Measurements from ENCODE around the gene CD247. TPM values are rescaled to one million over a fixed set of nuclear protein-coding genes. Genes with fewer than 3 reads are reported as not detected.
A peak's percentile ranks its signal among the peaks of the same experiment; 100 is the strongest.

The CD247 gene
- total and polyA plus RNA-seq, 4 donors: 0.44 to 1.3 (median 1.0) TPM

DNA sequence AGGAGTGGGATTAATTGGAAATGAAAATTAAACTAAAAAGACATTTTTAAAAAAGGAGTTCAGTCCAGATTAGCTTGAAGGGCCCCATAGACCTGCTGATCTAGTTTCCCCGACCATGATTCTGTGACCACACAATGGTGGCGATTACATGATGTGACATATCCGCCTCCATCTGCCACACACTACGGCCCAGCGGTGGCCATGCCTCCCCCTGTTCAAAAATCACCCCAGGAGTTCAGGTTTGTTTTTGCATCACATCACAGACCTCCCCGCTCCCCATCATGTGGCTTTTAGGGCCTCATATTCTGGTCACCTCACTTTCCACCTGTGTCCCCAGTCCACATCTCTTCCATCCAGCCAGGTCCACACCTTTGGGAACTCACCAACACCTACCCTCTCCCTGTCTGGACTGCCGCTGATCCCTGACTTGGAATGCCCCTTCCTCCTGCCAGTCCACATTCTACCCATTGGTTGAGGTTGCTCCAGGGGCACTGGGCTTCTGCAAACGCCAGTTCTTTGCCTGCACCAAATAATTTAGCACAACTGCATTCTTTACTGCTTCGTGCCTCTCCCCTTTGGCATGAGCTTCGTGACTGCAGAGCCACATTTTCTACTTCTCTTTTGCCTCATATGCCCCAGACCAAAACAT is 38.9 kb downstream of the CD247 start:
- Histone ChIP-seq H3K27me3 (ENCODE audit: control insufficient read depth, insufficient read depth, low read length) (no peaks in the 10 kb centered on the region), H3K9me3 (ENCODE audit: control insufficient read depth, insufficient read depth, low read length) (no peaks in the 10 kb centered on the region), H3K4me3 (ENCODE audit: low read depth, low read length) (no peak overlapping the region), H3K27ac (ENCODE audit: low read depth, low read length) (no peak overlapping the region), H3K36me3 (ENCODE audit: control insufficient read depth, insufficient read depth, low read length) (no peaks in the 10 kb centered on the region), H3K4me1 (ENCODE audit: control insufficient read depth, insufficient read depth, low read length) (no peaks in the 10 kb centered on the region)
- DNase-seq (ENCODE audit: low read depth in 4 of 6, low spot score in 6 of 6): no peak
- WGBS (ENCODE audit: insufficient coverage): 91% methylated on average over 10 of the region's 10 CpGs

DNA sequence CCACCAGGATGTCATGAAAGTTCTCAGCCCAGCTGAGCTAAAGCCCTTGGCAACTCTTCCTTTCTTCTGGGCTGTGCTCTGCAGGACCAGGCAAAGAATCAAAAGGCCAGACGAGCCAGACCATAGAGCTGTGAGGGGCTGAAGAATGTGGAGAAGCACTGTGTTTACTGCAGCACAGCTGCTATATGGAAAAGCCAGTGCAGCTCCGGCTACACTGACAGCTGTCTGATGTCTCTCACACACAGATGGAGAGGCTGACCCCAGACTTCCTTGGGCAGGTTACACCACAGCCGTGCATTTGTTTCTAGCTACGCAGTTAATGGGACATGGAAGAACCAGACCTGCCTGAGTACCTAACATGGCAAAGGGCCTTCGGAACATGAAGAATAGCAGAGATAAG is 40.3 kb downstream of the CD247 start:
- Histone ChIP-seq H3K27me3 (ENCODE audit: control insufficient read depth, insufficient read depth, low read length) (no peaks in the 10 kb centered on the region), H3K9me3 (ENCODE audit: control insufficient read depth, insufficient read depth, low read length) (no peaks in the 10 kb centered on the region), H3K4me3 (ENCODE audit: low read depth, low read length) (no peak overlapping the region), H3K27ac (ENCODE audit: low read depth, low read length) (no peak overlapping the region), H3K4me1 (ENCODE audit: control insufficient read depth, insufficient read depth, low read length) (no peaks in the 10 kb centered on the region), H3K36me3 (ENCODE audit: control insufficient read depth, insufficient read depth, low read length) (no peaks in the 10 kb centered on the region)
- no peak for DNase-seq (ENCODE audit: low read depth in 4 of 6, low spot score in 6 of 6)
- 69% methylated on average over 4 of the region's 5 CpGs for WGBS (ENCODE audit: insufficient coverage)

GRCh38 chr1:167476061-167476460 is 42.3 kb downstream of the CD247 start:
- Histone ChIP-seq H3K36me3 (ENCODE audit: control insufficient read depth, insufficient read depth, low read length) (no peaks in the 10 kb centered on the region), H3K4me3 (ENCODE audit: low read depth, low read length) (no peak overlapping the region), H3K4me1 (ENCODE audit: control insufficient read depth, insufficient read depth, low read length) (no peaks in the 10 kb centered on the region), H3K27me3 (ENCODE audit: control insufficient read depth, insufficient read depth, low read length) (no peaks in the 10 kb centered on the region), H3K9me3 (ENCODE audit: control insufficient read depth, insufficient read depth, low read length) (no peaks in the 10 kb centered on the region), H3K27ac (ENCODE audit: low read depth, low read length) (no peak overlapping the region)
- WGBS (ENCODE audit: insufficient coverage): 100% methylated on average over 1 of the region's 2 CpGs
- no peak for DNase-seq (ENCODE audit: low read depth in 4 of 6, low spot score in 6 of 6)

GRCh38 chr1:167474191-167474641 is 44.1 kb downstream of the CD247 start:
- Histone ChIP-seq H3K4me3 (ENCODE audit: low read depth, low read length) (no peak overlapping the region), H3K27me3 (ENCODE audit: control insufficient read depth, insufficient read depth, low read length) (no peaks in the 10 kb centered on the region), H3K4me1 (ENCODE audit: control insufficient read depth, insufficient read depth, low read length) (no peaks in the 10 kb centered on the region), H3K9me3 (ENCODE audit: control insufficient read depth, insufficient read depth, low read length) (no peaks in the 10 kb centered on the region), H3K27ac (ENCODE audit: low read depth, low read length) (no peak overlapping the region), H3K36me3 (ENCODE audit: control insufficient read depth, insufficient read depth, low read length) (no peaks in the 10 kb centered on the region)
- WGBS (ENCODE audit: insufficient coverage): 61% methylated on average over 3 of the region's 5 CpGs
- no peak for DNase-seq (ENCODE audit: low read depth in 4 of 6, low spot score in 6 of 6)

DNA sequence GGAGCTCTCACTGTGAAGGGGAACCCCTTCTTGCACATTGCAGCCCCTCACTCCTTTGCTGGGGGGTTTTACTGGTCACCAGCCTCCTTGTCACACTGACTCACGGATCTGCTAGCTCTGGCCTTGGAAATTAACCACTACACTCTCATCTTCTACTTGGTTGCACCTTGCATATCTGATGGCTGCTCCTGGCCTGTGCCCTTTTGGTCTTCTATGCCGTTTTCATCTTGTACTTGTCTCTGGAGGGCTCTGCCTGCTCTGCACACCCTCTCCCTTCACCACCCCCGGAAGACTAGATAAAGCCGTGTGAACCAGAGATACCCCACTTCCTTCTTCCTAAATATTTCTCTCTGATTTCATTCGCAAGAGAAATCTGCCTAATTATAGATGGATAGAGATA is 44.6 kb downstream of the CD247 start:
- no peak overlapping the region for H3K4me3 ChIP-seq (ENCODE audit: low read depth, low read length)
- no peaks in the 10 kb centered on the region for H3K27me3 ChIP-seq (ENCODE audit: control insufficient read depth, insufficient read depth, low read length)
- 81% methylated on average over 2 of the region's 5 CpGs for WGBS (ENCODE audit: insufficient coverage)
- no peaks in the 10 kb centered on the region for H3K4me1 ChIP-seq (ENCODE audit: control insufficient read depth, insufficient read depth, low read length)
- no peak for DNase-seq (ENCODE audit: low read depth in 4 of 6, low spot score in 6 of 6)
- no peaks in the 10 kb centered on the region for H3K36me3 ChIP-seq (ENCODE audit: control insufficient read depth, insufficient read depth, low read length)
- no peaks in the 10 kb centered on the region for H3K9me3 ChIP-seq (ENCODE audit: control insufficient read depth, insufficient read depth, low read length)
- no peak overlapping the region for H3K27ac ChIP-seq (ENCODE audit: low read depth, low read length)

- Histone ChIP-seq H3K4me1 (ENCODE audit: control insufficient read depth, insufficient read depth, low read length) (no peaks in the 10 kb centered on the region), H3K4me3 (ENCODE audit: low read depth, low read length) (no peak overlapping the region), H3K36me3 (ENCODE audit: control insufficient read depth, insufficient read depth, low read length) (no peaks in the 10 kb centered on the region), H3K9me3 (ENCODE audit: control insufficient read depth, insufficient read depth, low read length) (no peaks in the 10 kb centered on the region), H3K27ac (ENCODE audit: low read depth, low read length) (no peak overlapping the region), H3K27me3 (ENCODE audit: control insufficient read depth, insufficient read depth, low read length) (no peaks in the 10 kb centered on the region)
- no peak for DNase-seq (ENCODE audit: low read depth in 4 of 6, low spot score in 6 of 6)
- 91% methylated on average over 9 of the region's 10 CpGs for WGBS (ENCODE audit: insufficient coverage)
These were observed 45.4 kb downstream of the CD247 start for GRCh38 chr1:167472752-167473521.

DNA sequence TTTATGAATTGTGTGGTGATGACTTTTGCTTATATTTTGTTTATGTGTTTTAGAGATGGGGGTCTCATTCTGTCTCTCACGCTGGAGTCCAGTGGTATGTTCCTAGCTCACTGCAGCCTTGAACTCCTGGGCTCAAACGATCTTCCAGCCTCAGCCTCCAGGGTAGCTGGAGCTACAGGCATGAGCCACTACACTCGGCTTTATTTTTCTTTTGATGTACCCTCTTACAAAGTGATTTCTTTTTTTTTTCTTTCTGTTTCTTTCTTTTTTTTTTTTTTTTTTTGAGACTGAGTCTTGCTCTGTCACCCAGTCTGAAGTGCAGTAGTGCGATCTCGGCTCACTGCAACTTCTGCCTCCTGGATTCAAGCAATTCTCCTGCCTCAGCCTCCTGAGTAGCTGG is 46.8 kb downstream of the CD247 start:
- no peaks in the 10 kb centered on the region for H3K27me3 ChIP-seq (ENCODE audit: control insufficient read depth, insufficient read depth, low read length)
- no peaks in the 10 kb centered on the region for H3K36me3 ChIP-seq (ENCODE audit: control insufficient read depth, insufficient read depth, low read length)
- H3K4me3 ChIP-seq (ENCODE audit: low read depth, low read length): no peak overlapping the region
- no peaks in the 10 kb centered on the region for H3K4me1 ChIP-seq (ENCODE audit: control insufficient read depth, insufficient read depth, low read length)
- H3K9me3 ChIP-seq (ENCODE audit: control insufficient read depth, insufficient read depth, low read length): no peaks in the 10 kb centered on the region
- no peak overlapping the region for H3K27ac ChIP-seq (ENCODE audit: low read depth, low read length)
- DNase-seq (ENCODE audit: low read depth in 4 of 6, low spot score in 6 of 6): no peak
- whole genome bisulfite sequencing (ENCODE audit: insufficient coverage): 58% methylated on average over 2 of the region's 5 CpGs

GRCh38 chr1:167469280-167469965 is 48.9 kb downstream of the CD247 start:
- WGBS (ENCODE audit: insufficient coverage): 95% methylated on average over 2 of the region's 7 CpGs

DNA sequence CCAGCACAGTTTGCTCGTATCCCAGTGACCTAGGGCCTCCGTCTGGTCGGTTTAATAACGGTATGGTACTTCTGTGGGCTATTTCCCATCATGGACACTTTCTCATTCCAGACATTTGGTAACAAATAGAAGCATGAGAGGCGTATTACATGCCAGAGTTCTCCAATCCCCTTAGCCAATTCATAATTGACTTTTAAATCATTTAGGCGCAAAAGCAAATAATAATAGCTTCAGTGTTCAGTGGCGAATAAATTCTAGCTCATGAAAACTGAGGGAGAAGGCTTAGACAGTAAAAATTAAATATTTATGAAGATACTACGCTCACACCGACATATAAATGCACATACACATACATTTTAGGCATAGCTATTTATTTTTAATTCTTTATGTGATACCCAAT is 50.6 kb downstream of the CD247 start:
- peak in 1 of 6 donors; percentile 77 for DNase-seq (ENCODE audit: low read depth in 4 of 6, low spot score in 6 of 6)
- no peak overlapping the region for H3K27ac ChIP-seq (ENCODE audit: low read depth, low read length)
- H3K4me3 ChIP-seq (ENCODE audit: low read depth, low read length): no peak overlapping the region
- no peaks in the 10 kb centered on the region for H3K9me3 ChIP-seq (ENCODE audit: control insufficient read depth, insufficient read depth, low read length)
- no peaks in the 10 kb centered on the region for H3K27me3 ChIP-seq (ENCODE audit: control insufficient read depth, insufficient read depth, low read length)
- H3K4me1 ChIP-seq (ENCODE audit: control insufficient read depth, insufficient read depth, low read length): peaks cover 3% of the 10 kb centered on the region
- no CpG with 5 or more reads among the region's 9 CpGs for WGBS (ENCODE audit: insufficient coverage)
- no peaks in the 10 kb centered on the region for H3K36me3 ChIP-seq (ENCODE audit: control insufficient read depth, insufficient read depth, low read length)

More at GRCh38 chr1:167469280-167469965, 48.9 kb downstream of the CD247 start:
- no peak overlapping the region for H3K4me3 ChIP-seq (ENCODE audit: low read depth, low read length)
- no peak overlapping the region for H3K27ac ChIP-seq (ENCODE audit: low read depth, low read length)
- H3K9me3 ChIP-seq (ENCODE audit: control insufficient read depth, insufficient read depth, low read length): no peaks in the 10 kb centered on the region
- peaks cover 3% of the 10 kb centered on the region for H3K4me1 ChIP-seq (ENCODE audit: control insufficient read depth, insufficient read depth, low read length)
- DNase-seq (ENCODE audit: low read depth in 4 of 6, low spot score in 6 of 6): no peak
- H3K36me3 ChIP-seq (ENCODE audit: control insufficient read depth, insufficient read depth, low read length): no peaks in the 10 kb centered on the region
- H3K27me3 ChIP-seq (ENCODE audit: control insufficient read depth, insufficient read depth, low read length): no peaks in the 10 kb centered on the region

Measured in spinal cord (tissue), 10 donors.